CD4-positive, alpha-beta T cell (primary cell): Measurements from ENCODE around the gene MMRN2. TPM values are rescaled to one million over a fixed set of nuclear protein-coding genes. Genes with fewer than 3 reads are reported as not detected.
A peak's percentile ranks its signal among the peaks of the same experiment; 100 is the strongest.

Experiments
- ATAC-seq: fragments of 200-7000 bp; cut with Tn5 transposase; one replicate; pipeline ENCODE4 v1.10.0; 2022; ENCODE audit warnings: mild to moderate bottlenecking; ENCODE audit not compliant: poor library complexity
- CTCF ChIA-PET: fragments of 350-600 bp; sonication (Branson Sonifier 250); formaldehyde crosslinking; loops from one replicate; lab custom pipeline; 2021; ENCODE audit warnings: antibody characterized with exemption, inconsistent platforms; lab: Charles Lee
- POLR2A ChIA-PET: fragments of 350-600 bp; sonication (Branson Sonifier 250); formaldehyde crosslinking; loops from one replicate; lab custom pipeline; 2021; ENCODE audit warnings: antibody characterized with exemption, inconsistent platforms; lab: Charles Lee
- DNase-seq, 14 experiments: peaks; one replicate each; pipeline ENCODE4 v3.0.0-alpha.2; 2013 to 2020; ENCODE audit warnings: mixed read lengths in 2 of 14
- H3K27ac ChIP-seq, 2 donors: one replicate each; pipeline versions ENCODE4 v1.5.1 to v1.7.0; 2013; ENCODE audit warnings: low read length in 2 of 2, low read depth in 1 of 2, mild to moderate bottlenecking in 1 of 2
- H3K27me3 ChIP-seq, 2 experiments: 1 replicate in 1 of 2; 2 replicates in 1 of 2; pipeline versions ENCODE4 v1.6.1 to v1.7.0; 2013; ENCODE audit warnings: low read length in 2 of 2, control low read depth in 1 of 2, mild to moderate bottlenecking in 1 of 2, moderate library complexity in 1 of 2; ENCODE audit not compliant: insufficient read depth in 2 of 2, control insufficient read depth in 1 of 2
- H3K36me3 ChIP-seq: one replicate; pipeline ENCODE4 v1.6.1; 2013; ENCODE audit warnings: low read length, control low read depth; ENCODE audit not compliant: insufficient read depth
- H3K4me1 ChIP-seq: one replicate; pipeline ENCODE4 v1.6.1; 2013; ENCODE audit warnings: low read length, control low read depth; ENCODE audit not compliant: insufficient read depth
- H3K4me3 ChIP-seq: one replicate; pipeline ENCODE4 v1.5.1; 2013; ENCODE audit warnings: mild to moderate bottlenecking, low read length, moderate library complexity
- H3K9me3 ChIP-seq, 2 experiments: 1 replicate in 1 of 2; 2 replicates in 1 of 2; pipeline versions ENCODE4 v1.6.1 to v1.7.0; 2013; ENCODE audit warnings: low read length in 2 of 2, mild to moderate bottlenecking in 2 of 2, control low read depth in 1 of 2, moderate library complexity in 1 of 2; ENCODE audit not compliant: control insufficient read depth in 1 of 2, insufficient read depth in 1 of 2
- H3K27ac Mint-ChIP-seq: one replicate; pipeline ENCODE4 v1.8.0; 2020; ENCODE audit warnings: mixed read lengths
- H3K27me3 Mint-ChIP-seq: one replicate; pipeline ENCODE4 v1.8.0; 2021; ENCODE audit warnings: mixed read lengths
- H3K36me3 Mint-ChIP-seq: one replicate; pipeline ENCODE4 v1.8.0; 2021; ENCODE audit warnings: low read depth, mixed read lengths
- H3K4me1 Mint-ChIP-seq: one replicate; pipeline ENCODE4 v1.8.0; 2021; ENCODE audit warnings: low read depth, mixed read lengths
- H3K4me3 Mint-ChIP-seq: one replicate; pipeline ENCODE4 v1.8.0; 2020; ENCODE audit warnings: mild to moderate bottlenecking, mixed read lengths
- H3K9me3 Mint-ChIP-seq: one replicate; pipeline ENCODE4 v1.8.0; 2020; ENCODE audit warnings: mixed read lengths
- CTCF ChIP-seq: fragments of 200-600 bp; IDR thresholded peaks from one replicate; pipeline ENCODE4 v1.8.0; 2022; ENCODE audit warnings: antibody characterized with exemption, mild to moderate bottlenecking
- intact Hi-C, 2 experiments: fragments of 100-400 bp; cut with DNase I in 1 of 2; cut with micrococcal nuclease in 1 of 2; formaldehyde crosslinking; loops; one replicate each; pipeline versions ENCODE4 v1.15.1 to v1.9.0; 2023 to 2025; cut with DNase I, micrococcal nuclease
- total RNA-seq, 174 experiments: library from RNA in 2 of 174; stranded (reverse) in 2 of 174; gene quantifications; one replicate each; pipeline ENCODE4 v1.2.3 and lab custom pipeline; 2021 to 2026

The MMRN2 gene
- total RNA-seq, 2 experiments from 2014 or later = 0.47 to 1.8 TPM

DNA sequence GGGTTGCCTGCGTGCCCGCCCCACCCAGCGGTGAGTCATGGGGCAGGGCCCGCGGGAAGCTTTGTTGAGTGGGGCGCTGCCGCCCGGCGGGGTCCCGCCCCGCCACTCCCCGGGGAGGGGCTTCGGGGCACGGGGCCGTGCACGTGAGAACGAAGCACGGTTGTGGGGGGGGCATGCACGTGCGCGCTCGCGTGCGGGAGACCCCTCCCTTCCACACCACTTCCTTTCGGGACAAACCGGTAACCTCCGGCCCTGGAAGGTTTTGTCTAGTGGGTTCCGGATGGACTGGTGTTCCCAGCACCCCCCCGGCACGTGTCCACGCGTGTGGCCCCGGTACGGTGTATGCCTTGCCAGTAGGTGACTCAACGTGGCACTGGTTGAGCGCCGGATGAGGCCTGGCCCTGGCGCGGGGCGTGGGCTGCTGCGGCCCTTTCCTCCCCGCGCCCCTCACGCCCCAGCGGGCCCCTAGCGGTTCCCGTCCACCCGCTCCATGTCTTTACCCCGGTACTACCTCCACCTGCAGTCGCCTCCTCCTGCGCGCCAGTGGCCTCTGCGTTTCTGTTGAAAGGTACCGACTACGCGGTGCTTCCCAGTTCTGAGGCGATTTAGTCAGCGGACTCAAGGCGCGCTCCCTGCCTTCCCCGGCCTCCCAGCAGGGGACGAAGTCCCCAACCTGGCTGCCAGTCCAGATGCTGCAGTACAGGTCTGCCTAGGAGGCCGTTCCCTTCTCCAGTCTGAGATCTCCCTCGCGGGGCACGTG is 14.0 kb upstream of the MMRN2 start:
- no peaks in the 10 kb centered on the region for H3K36me3 ChIP-seq
- Mint-ChIP-seq H3K36me3 (no peaks in the 10 kb centered on the region), H3K4me3 (peak overlapping the region; percentile 79), H3K27ac (peak overlapping the region; percentile 93), H3K27me3 (no peaks in the 10 kb centered on the region), H3K4me1 (peaks cover 32% of the 10 kb centered on the region), H3K9me3 (no peaks in the 10 kb centered on the region)
- no peaks in the 10 kb centered on the region for H3K9me3 ChIP-seq
- DNase-seq (peak; percentile 84 to 96 (median 90)), ATAC-seq (peak; percentile 85)
- no peak for TF ChIP-seq CTCF
- intact Hi-C loops = loop anchor here (1.0 to 10.0 kb wide), 5 partner anchors 113 to 437 kb away; partner anchors contain the start of genes BMPR1A (in 1 of the 2) and SHLD2 (in 1 of the 2)
- H3K4me1 ChIP-seq = peaks cover 57% of the 10 kb centered on the region
- peak overlapping the region; percentile 81 to 93 for H3K27ac ChIP-seq
- H3K4me3 ChIP-seq = peak overlapping the region; percentile 86
- ChIA-PET CTCF (interaction anchor here (0.8 to 2.6 kb wide), 2 partner anchors 11 to 32 kb away, joined by 5 to 8 read pairs; no protein-coding TSS in a partner anchor), POLR2A (interaction anchor here (0.5 to 3.1 kb wide), 4 partner anchors 21 to 259 kb away, joined by 3 to 32 read pairs (median 5); partner anchors contain the start of genes GLUD1 and SHLD2)
- H3K27me3 ChIP-seq = no peaks in the 10 kb centered on the region

DNA sequence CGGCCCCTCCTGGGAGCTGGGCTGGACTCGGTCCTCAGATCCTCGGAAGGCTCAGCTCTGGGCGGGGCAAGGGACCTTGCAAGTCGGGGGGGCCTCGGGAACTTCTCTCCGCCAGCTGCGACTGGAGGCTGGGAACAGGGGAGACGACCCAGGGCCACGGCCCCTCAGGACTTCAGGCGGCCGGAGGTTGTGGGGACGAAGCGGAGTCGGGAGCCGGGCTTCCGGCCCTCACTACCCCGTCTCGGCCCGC is 13.5 kb upstream of the MMRN2 start:
- Histone ChIP-seq H3K27me3 (no peaks in the 10 kb centered on the region), H3K4me1 (peaks cover 62% of the 10 kb centered on the region), H3K36me3 (no peaks in the 10 kb centered on the region), H3K4me3 (peak overlapping the region; percentile 86), H3K27ac (peak overlapping the region; percentile 81 to 93), H3K9me3 (no peaks in the 10 kb centered on the region)
- H3K4me1 Mint-ChIP-seq = peaks cover 37% of the 10 kb centered on the region
- peak overlapping the region; percentile 93 for H3K27ac Mint-ChIP-seq
- ATAC-seq (no peak), DNase-seq (no peak)
- H3K4me3 Mint-ChIP-seq = peak overlapping the region; percentile 79
- H3K9me3 Mint-ChIP-seq = no peaks in the 10 kb centered on the region
- intact Hi-C loops = loop anchor here (1.0 to 10.0 kb wide), 5 partner anchors 113 to 436 kb away; partner anchors contain the start of genes BMPR1A (in 1 of the 2) and SHLD2 (in 1 of the 2)
- no peak for TF ChIP-seq CTCF
- POLR2A ChIA-PET = interaction anchor here (0.5 to 3.1 kb wide), 4 partner anchors 21 to 259 kb away, joined by 3 to 32 read pairs (median 5); partner anchors contain the start of genes GLUD1 and SHLD2
- no peaks in the 10 kb centered on the region for H3K27me3 Mint-ChIP-seq
- H3K36me3 Mint-ChIP-seq = no peaks in the 10 kb centered on the region
- CTCF ChIA-PET = interaction anchor here (0.8 to 2.6 kb wide), 2 partner anchors 11 to 31 kb away, joined by 5 to 8 read pairs; no protein-coding TSS in a partner anchor

GRCh38 chr10:86970162-86970981 is 13.0 kb upstream of the MMRN2 start:
- peaks cover 42% of the 10 kb centered on the region for H3K4me1 Mint-ChIP-seq
- H3K27me3 ChIP-seq = no peaks in the 10 kb centered on the region
- H3K27ac ChIP-seq = peak overlapping the region; percentile 81 to 93
- peak in 1 of 14 experiments; percentile 46 for DNase-seq
- H3K4me1 ChIP-seq = peaks cover 66% of the 10 kb centered on the region
- H3K36me3 ChIP-seq = no peaks in the 10 kb centered on the region
- peak overlapping the region; percentile 93 for H3K27ac Mint-ChIP-seq
- TF ChIP-seq CTCF = no peak
- ATAC-seq = no peak
- no peaks in the 10 kb centered on the region for H3K36me3 Mint-ChIP-seq
- peak overlapping the region; percentile 86 for H3K4me3 ChIP-seq
- ChIA-PET CTCF (interaction anchor here (0.8 to 2.6 kb wide), 2 partner anchors 10 to 31 kb away, joined by 5 to 8 read pairs; no protein-coding TSS in a partner anchor), POLR2A (interaction anchor here (0.5 to 3.1 kb wide), 5 partner anchors 20 to 493 kb away, joined by 3 to 32 read pairs (median 3); partner anchors contain the start of genes GLUD1 and SHLD2)
- intact Hi-C loops = loop anchor here in 1 of 2 experiments (5.0 to 10.0 kb wide), 3 partner anchors 213 to 436 kb away; partner anchors contain the start of gene BMPR1A
- no peaks in the 10 kb centered on the region for H3K9me3 ChIP-seq
- H3K27me3 Mint-ChIP-seq = no peaks in the 10 kb centered on the region
- no peaks in the 10 kb centered on the region for H3K9me3 Mint-ChIP-seq
- H3K4me3 Mint-ChIP-seq = peak overlapping the region; percentile 79
